Right lobe of liver (tissue), 6 donors: Measurements from ENCODE around the gene EFNA5. TPM values are rescaled to one million over a fixed set of nuclear protein-coding genes. Genes with fewer than 3 reads are reported as not detected.

ENCODE experiments used
- ATAC-seq, 4 donors: fragments of 200-7000 bp; cut with Tn5 transposase; one replicate each; pipeline ENCODE4 v1.9.1; 2020; ENCODE audit warnings: mild to moderate bottlenecking in 4 of 4, moderate library complexity in 4 of 4
- DNase-seq, 3 donors: peaks; one replicate each; pipeline ENCODE4 v3.0.0-alpha.2; 2020
- H3K27ac ChIP-seq, 3 donors: fragments of 200-600 bp; one replicate each; pipeline ENCODE4 v1.8.0; 2022
- H3K27me3 ChIP-seq, 2 donors: fragments of 200-600 bp; one replicate each; pipeline ENCODE4 v1.8.0; 2022
- H3K36me3 ChIP-seq, 4 donors: fragments of 200-600 bp; sonication (generic) in 1 of 4; one replicate each; pipeline versions ENCODE4 v1.5.1 to v1.8.0; 2017 to 2022; ENCODE audit warnings: control low read depth in 1 of 4
- H3K4me1 ChIP-seq, 4 donors: fragments of 200-600 bp; sonication (generic) in 1 of 4; one replicate each; pipeline versions ENCODE4 v1.5.1 to v1.8.0; 2017 to 2022; ENCODE audit warnings: control low read depth in 1 of 4
- H3K4me3 ChIP-seq, 3 donors: fragments of 200-600 bp; one replicate each; pipeline ENCODE4 v1.8.0; 2022
- H3K9me3 ChIP-seq, 4 donors: fragments of 200-600 bp; sonication (generic) in 1 of 4; one replicate each; pipeline versions ENCODE4 v1.5.1 to v1.8.0; 2017 to 2022; ENCODE audit warnings: control low read depth in 1 of 4
- CTCF ChIP-seq, 4 donors: fragments of 200-600 bp in 3 of 4; fragments of 450-650 bp in 1 of 4; IDR thresholded peaks; one replicate each; pipeline versions ENCODE4 v1.5.1 to v1.8.0; 2016 to 2022; ENCODE audit warnings: antibody characterized with exemption in 4 of 4, mild to moderate bottlenecking in 2 of 4
- POLR2A ChIP-seq: fragments of 450-650 bp; IDR thresholded peaks from one replicate; pipeline ENCODE4 v1.6.1; 2017; ENCODE audit warnings: antibody characterized with exemption, mild to moderate bottlenecking
- WGBS: methylation state at CpG from one replicate; pipeline ENCODE4 v1.1.6; 2018; ENCODE audit warnings: low coverage, low lambda C conversion rate; ENCODE audit not compliant: insufficient coverage; ENCODE audit errors: missing lambda C conversion rate; 5-methylcytosine and 5-hydroxymethylcytosine counted together
- intact Hi-C, 2 donors: fragments of 100-400 bp; cut with DNase I; formaldehyde crosslinking; loops; one replicate each; pipeline versions ENCODE4 v1.11.2 to v1.14.1; 2022
- total RNA-seq, 6 experiments: library from RNA; depleted of rRNA in 2 of 6; stranded (reverse); fragments of >200 nt in 2 of 6; fragmentation: NEBNext Ultra II Directional in 3 of 6; extraction: Animal tissue kit (Norgen Biotek cat#: 25700) in 3 of 6; gene quantifications; one replicate each; pipeline versions ENCODE4 v1.1.0 to v1.2.4, GENCODE V29; 2016 to 2023
- donor health status: DM: no; HTN: yes; CAD: no.
- donor health status: DM: no; HTN: no; CAD: no.
- donor health status: DM: no; HTN: no; CAD: no.
- donor health status: DM: no; HTN: yes; CAD: no.
- donor health status: DM: no; HTN: yes; CAD: no.

The EFNA5 gene
- total RNA-seq, 6 experiments from 2014 or later: 0.18 to 11.7 (median 1.4) TPM

GRCh38 chr5:107529618-107530017 lies 141.1 kb downstream of the EFNA5 start:
- Histone ChIP-seq H3K9me3 (no peaks in the 10 kb centered on the region), H3K4me3 (no peak overlapping the region), H3K4me1 (no peaks in the 10 kb centered on the region), H3K36me3 (no peaks in the 10 kb centered on the region), H3K27ac (no peak overlapping the region), H3K27me3 (no peaks in the 10 kb centered on the region)
- DNase-seq (no peak), ATAC-seq (no peak)
- intact Hi-C loops: no loop called here
- TF ChIP-seq CTCF (IDR thresholded peaks at IDR 0.05): no peak

DNA sequence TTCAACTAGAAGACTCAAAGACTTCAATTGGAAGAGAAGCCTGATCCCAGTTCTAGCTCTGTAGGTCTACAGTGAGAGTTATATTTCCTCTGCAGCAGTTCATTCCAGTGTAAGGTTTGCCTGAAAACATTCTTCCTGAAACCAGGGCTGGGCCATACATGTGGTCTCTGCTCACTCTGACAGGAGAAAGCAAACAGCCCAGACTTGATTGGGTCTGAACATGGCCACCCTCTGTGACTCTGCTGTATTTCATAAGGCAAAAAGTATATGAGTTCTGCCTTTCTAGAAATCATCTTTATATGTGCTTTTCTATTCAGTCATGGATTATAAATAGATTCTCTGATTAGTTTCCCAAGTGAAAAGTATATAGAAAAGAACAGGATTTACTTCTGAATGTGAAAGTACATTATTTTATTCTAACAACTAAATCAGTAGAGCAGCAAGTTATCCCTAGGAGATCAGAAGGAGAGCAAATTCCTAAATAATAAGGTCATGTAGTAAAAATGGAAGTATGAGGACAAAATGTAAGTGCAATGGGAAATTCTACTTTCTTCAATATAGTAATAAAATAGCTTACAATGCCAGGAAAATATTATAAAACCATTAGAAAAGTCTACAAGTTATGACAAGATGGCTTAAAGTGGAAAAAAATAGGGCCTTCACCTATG lies 144.3 kb downstream of the EFNA5 start:
- Histone ChIP-seq H3K9me3 (no peaks in the 10 kb centered on the region), H3K4me3 (no peak overlapping the region), H3K27me3 (no peaks in the 10 kb centered on the region), H3K36me3 (no peaks in the 10 kb centered on the region), H3K4me1 (no peaks in the 10 kb centered on the region), H3K27ac (no peak overlapping the region)
- no peak for TF ChIP-seq CTCF (IDR thresholded peaks at IDR 0.05)
- TF ChIP-seq POLR2A: no peak
- DNase-seq (no peak), ATAC-seq (no peak)
- intact Hi-C loops: no loop called here

DNA sequence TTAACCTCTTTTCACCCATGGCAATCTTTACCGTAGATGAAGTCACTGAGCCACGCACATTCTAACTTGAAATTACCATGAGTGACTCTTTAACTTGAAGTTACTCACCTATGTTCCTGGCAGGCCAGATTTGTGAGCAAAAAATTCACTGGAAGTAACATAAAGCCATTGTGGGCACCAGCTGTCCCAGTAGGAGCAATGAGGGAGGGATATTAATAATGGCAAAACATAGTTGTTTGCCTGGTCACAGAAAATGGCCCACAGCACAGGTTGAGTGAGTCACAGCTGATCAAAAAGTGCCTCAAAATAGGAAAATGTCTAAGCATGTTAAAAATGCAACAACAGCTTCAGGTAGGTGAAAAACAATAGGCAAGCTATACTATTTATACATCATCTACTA lies 146.6 kb downstream of the EFNA5 start:
- no peak for ATAC-seq
- WGBS: 81% methylated on average over 2 of the region's 2 CpGs
- Histone ChIP-seq H3K27ac (no peak overlapping the region), H3K4me1 (no peaks in the 10 kb centered on the region), H3K9me3 (no peaks in the 10 kb centered on the region), H3K36me3 (no peaks in the 10 kb centered on the region), H3K4me3 (no peak overlapping the region), H3K27me3 (no peaks in the 10 kb centered on the region)
- TF ChIP-seq POLR2A (no peak), CTCF (IDR thresholded peaks at IDR 0.05) (no peak)
- intact Hi-C loops: no loop called here
- no peak for DNase-seq

GRCh38 chr5:107523029-107523680 lies 147.6 kb downstream of the EFNA5 start:
- Histone ChIP-seq H3K4me1 (no peaks in the 10 kb centered on the region), H3K27ac (no peak overlapping the region), H3K9me3 (no peaks in the 10 kb centered on the region), H3K4me3 (no peak overlapping the region), H3K27me3 (no peaks in the 10 kb centered on the region), H3K36me3 (no peaks in the 10 kb centered on the region)
- TF ChIP-seq CTCF (IDR thresholded peaks at IDR 0.05): no peak
- TF ChIP-seq POLR2A: no peak
- DNase-seq (no peak), ATAC-seq (no peak)
- intact Hi-C loops: no loop called here
- WGBS: 76% methylated on average over 5 of the region's 5 CpGs
